Frontal cortex (tissue), 4 donors: ENCODE data around the gene THRAP3. TPM values are rescaled to one million over a fixed set of nuclear protein-coding genes. Genes with fewer than 3 reads are reported as not detected.

Experiments
- DNase-seq, 2 donors: peaks; one replicate each; pipeline ENCODE4 v3.0.0; 2012; ENCODE audit warnings: low spot score in 2 of 2
- FAIRE-seq: peaks from 2 replicates; lab custom pipeline; 2012; peaks lifted over from hg19 to GRCh38; lab: Jason Lieb, UNC
- total RNA-seq: library from RNA; depleted of rRNA; stranded (reverse); fragments of >200 nt; gene quantifications from one replicate; pipeline ENCODE4 v1.2.3, GENCODE V29; 2014
- donor health status: control.
- donor health status: control.
- donor health status: control.

Gene THRAP3
- total RNA-seq, 1 donor from 2014 or later = 80.3 TPM

GRCh38 chr1:36286802-36287201 is 62.6 kb downstream of the THRAP3 start:
- DNase-seq = no peak
- no peak for FAIRE-seq

- no peak for FAIRE-seq
- no peak for DNase-seq
Measured at GRCh38 chr1:36287595-36287994, 63.4 kb downstream of the THRAP3 start.

GRCh38 chr1:36295390-36295789 is 71.1 kb downstream of the THRAP3 start:
- FAIRE-seq = no peak
- no peak for DNase-seq

- FAIRE-seq = no peak
- DNase-seq = no peak
Measured at GRCh38 chr1:36297062-36297461, 72.8 kb downstream of the THRAP3 start.

GRCh38 chr1:36298640-36299039 is 74.4 kb downstream of the THRAP3 start:
- FAIRE-seq (no peak), DNase-seq (no peak)

GRCh38 chr1:36300526-36300925 is 76.3 kb downstream of the THRAP3 start:
- FAIRE-seq (no peak), DNase-seq (no peak)

- DNase-seq (no peak), FAIRE-seq (no peak)
Measured at GRCh38 chr1:36301220-36301619, 77.0 kb downstream of the THRAP3 start.

- DNase-seq = no peak
- no peak for FAIRE-seq
Measured at GRCh38 chr1:36303244-36303643, 79.0 kb downstream of the THRAP3 start.

GRCh38 chr1:36303650-36304360 is 79.6 kb downstream of the THRAP3 start:
- no peak for DNase-seq
- no peak for FAIRE-seq

- DNase-seq = no peak
- FAIRE-seq = no peak
Measured at GRCh38 chr1:36304521-36304920, 80.3 kb downstream of the THRAP3 start.

- no peak for DNase-seq
- no peak for FAIRE-seq
Measured at GRCh38 chr1:36304970-36305914, 81.0 kb downstream of the THRAP3 start.

GRCh38 chr1:36305915-36306209 is 81.6 kb downstream of the THRAP3 start:
- no peak for FAIRE-seq
- DNase-seq = no peak

GRCh38 chr1:36306210-36306901 is 82.1 kb downstream of the THRAP3 start, which contains the start of gene SH3D21:
TSS of gene SH3D21 (plus strand) at chr1:36306368. CDS start at chr1:36306421, 53 bp downstream.
- DNase-seq = no peak

GRCh38 chr1:36306902-36307456 is 82.7 kb downstream of the THRAP3 start:
- no peak for FAIRE-seq
- peak; percentile 87 to 96 for DNase-seq

More at GRCh38 chr1:36306210-36306901, 82.1 kb downstream of the THRAP3 start, which contains the start of gene SH3D21:
- no peak for FAIRE-seq

- DNase-seq (no peak), FAIRE-seq (no peak)
Measured at GRCh38 chr1:36307601-36308330, 83.5 kb downstream of the THRAP3 start.

- DNase-seq (no peak), FAIRE-seq (no peak)
Measured at GRCh38 chr1:36309397-36309796, 85.2 kb downstream of the THRAP3 start.

GRCh38 chr1:36320291-36320761 is 96.1 kb downstream of the THRAP3 start:
- DNase-seq = no peak
- no peak for FAIRE-seq

GRCh38 chr1:36320767-36321118 is 96.5 kb downstream of the THRAP3 start:
- FAIRE-seq (no peak), DNase-seq (no peak)
